GM21423 (cell line): ENCODE data around the gene OR4C12.
"Not testable (repeated sequence)": the region's sequence is repeated elsewhere in the genome, so short reads cannot be mapped to it uniquely, and the experiment has no call there.

Experiments used
- ATAC-seq: cut with Tn5 transposase; IDR thresholded peaks from one replicate; pipeline ENCODE4 v1.9.1; 2021; ENCODE audit warnings: mild to moderate bottlenecking, moderate library complexity; ENCODE audit not compliant: unreplicated experiment

OR4C12 gene

GRCh38 chr11:49982435-49982834 lies at the start of gene OR4C12:
Gene OR4C12, minus strand, starts transcription at chr11:49982535. Its CDS starts 34 bp downstream, at chr11:49982501.
- not testable (repeated sequence) for ATAC-seq

GRCh38 chr11:50030193-50030592 lies 47.9 kb upstream of the OR4C12 start:
- ATAC-seq = no peak

- ATAC-seq = no peak
Observed at GRCh38 chr11:49995565-49995964, 13.2 kb upstream of the OR4C12 start.

DNA sequence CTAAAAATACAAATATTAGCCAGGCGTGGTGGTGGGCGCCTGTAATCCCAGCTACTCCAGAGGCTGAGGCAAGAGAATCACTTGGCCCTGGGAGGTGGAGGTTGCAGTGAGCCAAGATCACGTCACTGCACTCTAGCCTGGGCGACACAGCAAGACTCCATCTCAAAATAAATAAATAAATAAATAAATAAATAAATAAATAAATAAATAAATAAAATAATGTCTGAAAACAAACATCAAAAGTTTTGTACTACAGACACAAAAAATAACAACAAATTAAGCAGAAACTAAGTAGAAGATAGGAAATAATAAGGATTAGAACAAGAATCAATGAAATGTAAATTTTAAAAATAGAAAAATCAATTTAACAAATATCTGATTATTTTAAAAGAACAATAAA lies 8.9 kb downstream of the OR4C12 start:
- not testable (repeated sequence) for ATAC-seq

- ATAC-seq = no peak
Observed at GRCh38 chr11:49952091-49952490, 30.2 kb downstream of the OR4C12 start, which contains the start of gene OR4C13. Gene OR4C13, plus strand, starts transcription at chr11:49952391. Its CDS starts 32 bp downstream, at chr11:49952423.

DNA sequence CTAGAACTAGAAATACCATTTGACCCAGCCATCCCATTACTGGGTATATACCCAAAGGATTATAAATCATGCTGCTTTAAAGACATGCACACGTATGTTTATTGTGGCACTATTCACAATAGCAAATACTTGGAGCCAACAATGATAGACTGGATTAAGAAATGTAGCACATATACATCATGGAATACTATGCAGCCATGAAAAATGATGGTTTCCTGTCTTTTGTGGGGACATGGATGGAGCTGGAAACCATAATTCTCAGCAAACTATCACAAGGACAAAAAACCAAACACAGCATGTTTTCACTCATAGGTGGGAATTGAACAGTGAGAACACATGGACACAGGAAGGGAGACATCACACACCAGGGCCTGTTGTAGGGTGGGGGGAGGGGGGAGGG lies 33.6 kb downstream of the OR4C12 start:
- ATAC-seq = not testable (repeated sequence)
